ENCODE results near the gene CPT1B. TPM values are rescaled to one million over a fixed set of nuclear protein-coding genes. Genes with fewer than 3 reads are reported as not detected.

Gene CPT1B
- 0.95 and 4.4 TPM in 2 replicates for total RNA-seq

GRCh38 chr22:50577987-50578775 lies at the start of gene CPT1B:
CPT1B (minus strand) TSS chr22:50578427; CDS start chr22:50577915, 512 bp downstream.

GRCh38 chr22:50600538-50600937 lies 22.3 kb upstream of the CPT1B start, which contains the start of gene MAPK8IP2:
MAPK8IP2 (plus strand) TSS chr22:50600793; CDS start chr22:50600819, 26 bp downstream.

GRCh38 chr22:50582493-50583293 lies 4.5 kb upstream of the CPT1B start, which contains the start of gene CHKB:
CHKB (minus strand) TSS chr22:50582849; CDS start chr22:50582781, 68 bp downstream.

GRCh38 chr22:50562523-50563412 lies 15.5 kb downstream of the CPT1B start, which contains the start of gene SYCE3:
SYCE3 (minus strand) TSS chr22:50562919; CDS start chr22:50556405, 6,514 bp downstream.

GRCh38 chr22:50545522-50546325 lies 32.5 kb downstream of the CPT1B start, which contains the start of gene KLHDC7B:
KLHDC7B (plus strand) TSS chr22:50545899; CDS start chr22:50546244, 345 bp downstream.

GRCh38 chr22:50529897-50530579 lies 48.2 kb downstream of the CPT1B start, which contains the start of gene TYMP:
TYMP (minus strand) TSS chr22:50530012; CDS start chr22:50529709, 303 bp downstream.

GRCh38 chr22:50525104-50525857 lies 52.9 kb downstream of the CPT1B start, which contains the start of gene SCO2:
SCO2 (minus strand) TSS chr22:50525598; CDS start chr22:50524411, 1,187 bp downstream.

Other genes with a start within 250 kb of the CPT1B start
- 44.6 and 45.2 TPM in 2 replicates for gene PPP6R2, start 235.1 kb downstream of the CPT1B start, total RNA-seq
- 46.0 and 79.3 TPM in 2 replicates for gene SBF1, start 103.4 kb downstream of the CPT1B start, total RNA-seq
- 0.16 and 0.86 TPM in 2 replicates for gene ADM2, start 96.9 kb downstream of the CPT1B start, total RNA-seq
- not detected in 2 replicates for gene MIOX, start 91.6 kb downstream of the CPT1B start, total RNA-seq
- gene LMF2, start 70.7 kb downstream of the CPT1B start, total RNA-seq = 19.3 and 20.5 TPM in 2 replicates
- gene NCAPH2, start 70.2 kb downstream of the CPT1B start, total RNA-seq = 17.5 and 21.6 TPM in 2 replicates
- gene SCO2, start 52.8 kb downstream of the CPT1B start, total RNA-seq = 2.6 and 2.8 TPM in 2 replicates
- gene TYMP, start 48.4 kb downstream of the CPT1B start, total RNA-seq = 8.8 and 18.3 TPM in 2 replicates
- 0.60 TPM in 1 of 2 replicates, not detected in the other for gene KLHDC7B, start 32.5 kb downstream of the CPT1B start, total RNA-seq
- gene SYCE3, start 15.5 kb downstream of the CPT1B start, total RNA-seq = 0.94 TPM in 1 of 2 replicates, not detected in the other
- 15.1 and 21.3 TPM in 2 replicates for gene CHKB, start 4.4 kb upstream of the CPT1B start, total RNA-seq
- 0.26 and 0.32 TPM in 2 replicates for gene MAPK8IP2, start 22.4 kb upstream of the CPT1B start, total RNA-seq
- 11.3 and 11.5 TPM in 2 replicates for gene ARSA, start 49.7 kb upstream of the CPT1B start, total RNA-seq
- gene SHANK3, start 94.4 kb upstream of the CPT1B start, total RNA-seq = 0.32 and 0.43 TPM in 2 replicates
- not detected in 2 replicates for gene ACR, start 159.8 kb upstream of the CPT1B start, total RNA-seq
- gene RABL2B, start 205.2 kb upstream of the CPT1B start, total RNA-seq = 7.3 and 9.4 TPM in 2 replicates